B cell (primary cell): Measurements from ENCODE around the gene MMP14. TPM values are rescaled to one million over a fixed set of nuclear protein-coding genes. Genes with fewer than 3 reads are reported as not detected.

Experiments used
- ATAC-seq: fragments of 200-7000 bp; cut with Tn5 transposase; one replicate; pipeline ENCODE4 v1.10.0; 2021; ENCODE audit warnings: low read depth, mild to moderate bottlenecking, moderate number of reproducible peaks, moderate library complexity
- CTCF ChIA-PET: fragments of 350-600 bp; sonication (Branson Sonifier 250); formaldehyde crosslinking; loops from one replicate; lab custom pipeline; 2021; ENCODE audit warnings: antibody characterized with exemption, inconsistent platforms; lab: Charles Lee
- POLR2A ChIA-PET: fragments of 350-600 bp; sonication (Branson Sonifier 250); formaldehyde crosslinking; loops from one replicate; lab custom pipeline; 2021; ENCODE audit warnings: antibody characterized with exemption; lab: Charles Lee
- DNase-seq: peaks from one replicate; pipeline ENCODE4 v3.0.0; 2013
- H2AFZ ChIP-seq: 2 replicates; pipeline ENCODE4 v1.6.1; 2012; ENCODE audit warnings: mild to moderate bottlenecking, low read depth, low read length; ENCODE audit not compliant: insufficient read depth, poor library complexity, severe bottlenecking
- H3K27ac ChIP-seq, 2 donors: 1 replicate in 1 of 2; 2 replicates in 1 of 2; pipeline ENCODE4 v1.5.1; 2012 to 2013; ENCODE audit warnings: low read length in 2 of 2, mild to moderate bottlenecking in 2 of 2, moderate library complexity in 1 of 2
- H3K27me3 ChIP-seq, 4 experiments: fragments of 200-600 bp in 1 of 4; sonication (generic) in 1 of 4; replicated peaks in 1 of 4; 1 replicate in 2 of 4; 2 replicates in 2 of 4; pipeline versions ENCODE4 v1.6.1 to v1.7.0; 2013 to 2016; ENCODE audit warnings: low read length in 3 of 4, mild to moderate bottlenecking in 2 of 4, mixed read lengths in 1 of 4, moderate library complexity in 1 of 4; ENCODE audit not compliant: insufficient read depth in 4 of 4, control insufficient read depth in 3 of 4; ENCODE audit errors: control extremely low read depth in 1 of 4
- H3K36me3 ChIP-seq, 2 experiments: replicated peaks in 1 of 2; 1 replicate in 1 of 2; 2 replicates in 1 of 2; pipeline versions ENCODE4 v1.6.1 to v1.7.1; 2013; ENCODE audit warnings: low read length in 1 of 2; ENCODE audit not compliant: insufficient read depth in 2 of 2, control insufficient read depth in 1 of 2; ENCODE audit errors: control extremely low read depth in 1 of 2, extremely low read depth in 1 of 2
- H3K4me1 ChIP-seq, 2 donors: fragments of 200-600 bp in 1 of 2; sonication (generic) in 1 of 2; 1 replicate in 1 of 2; 2 replicates in 1 of 2; pipeline versions ENCODE4 v1.5.1 to v1.6.1; 2013 to 2017; ENCODE audit warnings: low read length in 2 of 2; ENCODE audit not compliant: control insufficient read depth in 2 of 2, insufficient read depth in 2 of 2
- H3K4me2 ChIP-seq: replicated peaks from 2 replicates; pipeline ENCODE3; 2012; ENCODE audit warnings: mild to moderate bottlenecking, low read depth, low read length; ENCODE audit not compliant: poor library complexity, severe bottlenecking
- H3K4me3 ChIP-seq, 5 experiments: fragments of 200-600 bp in 1 of 5; sonication (generic) in 1 of 5; 1 replicate in 3 of 5; 2 replicates in 2 of 5; pipeline versions ENCODE4 v1.5.1 to v1.7.0; 2011 to 2016; ENCODE audit warnings: low read length in 4 of 5, mild to moderate bottlenecking in 4 of 5, low read depth in 2 of 5, control low read depth in 1 of 5, moderate library complexity in 1 of 5; ENCODE audit not compliant: insufficient read depth in 1 of 5; ENCODE audit errors: control extremely low read depth in 1 of 5, extremely low read depth in 1 of 5
- H3K79me2 ChIP-seq: fragments of 200-600 bp; sonication (generic); one replicate; pipeline ENCODE4 v1.6.0; 2016; ENCODE audit warnings: low read length; ENCODE audit not compliant: control insufficient read depth, insufficient read depth
- H3K9ac ChIP-seq: fragments of 200-600 bp; sonication (generic); 2 replicates; pipeline ENCODE4 v1.6.1; 2017; ENCODE audit warnings: mild to moderate bottlenecking, low read length, moderate library complexity
- H3K9me3 ChIP-seq, 3 donors: one replicate each; pipeline versions ENCODE4 v1.6.1 to v1.7.1; 2013; ENCODE audit warnings: low read length in 2 of 3; ENCODE audit not compliant: control insufficient read depth in 2 of 3, insufficient read depth in 1 of 3; ENCODE audit errors: control extremely low read depth in 1 of 3
- H4K20me1 ChIP-seq: 2 replicates; pipeline ENCODE4 v1.6.0; 2012; ENCODE audit warnings: mild to moderate bottlenecking, low read length; ENCODE audit not compliant: insufficient read depth, control insufficient read depth, poor library complexity, severe bottlenecking
- H3K27ac Mint-ChIP-seq: one replicate; pipeline ENCODE4 v1.8.0; 2021; ENCODE audit warnings: mixed read lengths
- H3K27me3 Mint-ChIP-seq: one replicate; pipeline ENCODE4 v1.8.0; 2021; ENCODE audit warnings: mixed read lengths
- H3K4me1 Mint-ChIP-seq: one replicate; pipeline ENCODE4 v1.8.0; 2021; ENCODE audit warnings: mixed read lengths
- H3K4me3 Mint-ChIP-seq: one replicate; pipeline ENCODE4 v1.8.0; 2021; ENCODE audit warnings: mixed read lengths
- H3K9me3 Mint-ChIP-seq: one replicate; pipeline ENCODE4 v1.8.0; 2022; ENCODE audit warnings: mixed read lengths; ENCODE audit not compliant: insufficient read depth
- EZH2 ChIP-seq: IDR thresholded peaks from 2 replicates; pipeline ENCODE4 v1.6.1; 2012; ENCODE audit warnings: borderline replicate concordance, low read depth, mild to moderate bottlenecking, moderate library complexity, low read length; ENCODE audit not compliant: insufficient read depth, poor library complexity, severe bottlenecking
- WGBS: methylation state at CpG from one replicate; pipeline ENCODE4 v1.1.5; 2013; ENCODE audit warnings: missing lambda C conversion rate; ENCODE audit not compliant: insufficient coverage; 5-methylcytosine and 5-hydroxymethylcytosine counted together
- intact Hi-C: fragments of 100-400 bp; cut with micrococcal nuclease; formaldehyde crosslinking; loops from one replicate; pipeline ENCODE4 v1.10.0; 2022
- polyA plus RNA-seq: library from polyadenylated mRNA; depleted of rRNA; stranded (reverse); fragments of >200 nt; gene quantifications from 2 replicates; pipeline ENCODE4 v1.2.3, GENCODE V29; 2012
- total RNA-seq, 2 donors: library from RNA; stranded (reverse); fragments of 120-200 nt in 1 of 2; gene quantifications; 1 replicate in 1 of 2; 2 replicates in 1 of 2; pipeline versions ENCODE4 v1.2.3 to v1.2.4, GENCODE V29; 2013 to 2022
- TF ChIP-seq, protein P1 (sequence below): fragments of 200-600 bp; IDR thresholded peaks from one replicate; pipeline ENCODE4 v1.8.0; 2022; ENCODE audit warnings: antibody characterized with exemption, mild to moderate bottlenecking

Gene MMP14
- total and polyA plus RNA-seq, 2 donors (not counting 1 experiment from before 2014, with no cell fraction given) = 1.0 to 3.5 TPM

DNA sequence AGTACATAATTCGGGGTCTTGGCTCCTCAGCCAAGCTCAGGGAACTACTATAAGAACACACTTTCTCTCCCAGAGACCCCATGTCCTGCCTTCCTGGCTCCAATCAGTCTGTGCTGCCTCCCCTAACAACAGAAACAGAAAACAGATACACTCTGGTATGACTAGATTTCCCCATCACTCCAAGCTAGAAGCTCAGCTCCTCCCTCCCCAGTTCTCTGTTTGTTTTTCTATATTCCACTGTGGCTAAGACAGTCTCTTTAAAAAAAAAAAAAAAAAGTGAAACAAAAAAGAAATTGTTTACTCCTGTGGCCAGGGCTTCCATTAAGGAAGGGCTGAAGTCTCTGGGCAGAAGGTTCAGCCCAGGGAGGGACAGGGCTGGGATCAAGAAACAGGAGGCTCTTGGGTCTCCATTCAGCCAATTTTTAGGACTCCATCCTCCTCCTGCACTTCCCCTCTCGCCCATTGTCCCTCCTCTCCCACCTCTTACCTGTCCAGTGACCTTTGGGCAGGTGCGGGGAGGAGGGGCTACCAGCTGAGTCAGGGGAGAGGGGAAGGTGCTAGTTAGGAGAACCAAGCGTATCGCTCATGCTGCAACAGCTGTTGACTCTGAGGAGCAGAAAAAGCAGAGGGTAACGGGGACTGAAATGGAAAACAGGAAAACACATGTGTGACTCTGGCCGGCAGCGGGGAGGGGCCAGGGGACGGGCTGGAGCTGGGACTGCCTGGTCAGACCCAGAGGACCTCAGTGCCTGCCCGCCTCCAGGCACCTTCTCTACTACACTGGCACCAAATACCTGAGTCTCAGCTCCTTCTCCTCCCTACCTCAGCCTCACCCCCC is 17.0 kb upstream of the MMP14 start:
- intact Hi-C loops = loop anchor here (1.0 to 2.0 kb wide), 3 partner anchors 8 to 29 kb away; no protein-coding TSS in a partner anchor
- Histone ChIP-seq H3K27ac (peak overlapping the region; percentile 40 to 43), H2AFZ (peak overlapping the region; percentile 62), H3K79me2 (no peaks in the 10 kb centered on the region), H3K4me1 (peaks cover 41 to 57% of the 10 kb centered on the region in 2 donors), H4K20me1 (no peaks in the 10 kb centered on the region), H3K36me3 (no peaks in the 10 kb centered on the region), H3K9me3 (peaks cover 0 to 6% (median 0%) of the 10 kb centered on the region in 3 donors), H3K4me3 (no peak overlapping the region), H3K4me2 (peak overlapping the region; percentile 54), H3K9ac (no peak overlapping the region), H3K27me3 (no peaks in the 10 kb centered on the region)
- POLR2A ChIA-PET = interaction anchor here (0.6 to 1.7 kb wide), 8 partner anchors 9 to 69 kb away, joined by 4 to 12 read pairs (median 6); no protein-coding TSS in a partner anchor
- Mint-ChIP-seq H3K27ac (peak overlapping the region; percentile 90), H3K4me1 (peaks cover 74% of the 10 kb centered on the region), H3K4me3 (peak overlapping the region; percentile 68), H3K9me3 (no peaks in the 10 kb centered on the region), H3K27me3 (no peaks in the 10 kb centered on the region)
- CTCF ChIA-PET = interaction anchor here (0.6 to 7.8 kb wide), 14 partner anchors 10 to 110 kb away, joined by 3 to 207 read pairs (median 4); partner anchors contain the start of genes MMP14, MRPL52 and OXA1L
- 11% methylated on average over 9 of the region's 10 CpGs for WGBS
- TF ChIP-seq, protein P1, sequence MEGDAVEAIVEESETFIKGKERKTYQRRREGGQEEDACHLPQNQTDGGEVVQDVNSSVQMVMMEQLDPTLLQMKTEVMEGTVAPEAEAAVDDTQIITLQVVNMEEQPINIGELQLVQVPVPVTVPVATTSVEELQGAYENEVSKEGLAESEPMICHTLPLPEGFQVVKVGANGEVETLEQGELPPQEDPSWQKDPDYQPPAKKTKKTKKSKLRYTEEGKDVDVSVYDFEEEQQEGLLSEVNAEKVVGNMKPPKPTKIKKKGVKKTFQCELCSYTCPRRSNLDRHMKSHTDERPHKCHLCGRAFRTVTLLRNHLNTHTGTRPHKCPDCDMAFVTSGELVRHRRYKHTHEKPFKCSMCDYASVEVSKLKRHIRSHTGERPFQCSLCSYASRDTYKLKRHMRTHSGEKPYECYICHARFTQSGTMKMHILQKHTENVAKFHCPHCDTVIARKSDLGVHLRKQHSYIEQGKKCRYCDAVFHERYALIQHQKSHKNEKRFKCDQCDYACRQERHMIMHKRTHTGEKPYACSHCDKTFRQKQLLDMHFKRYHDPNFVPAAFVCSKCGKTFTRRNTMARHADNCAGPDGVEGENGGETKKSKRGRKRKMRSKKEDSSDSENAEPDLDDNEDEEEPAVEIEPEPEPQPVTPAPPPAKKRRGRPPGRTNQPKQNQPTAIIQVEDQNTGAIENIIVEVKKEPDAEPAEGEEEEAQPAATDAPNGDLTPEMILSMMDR = no peak
- no peak for TF ChIP-seq EZH2
- DNase-seq = no peak
- peak; percentile 40 for ATAC-seq

DNA sequence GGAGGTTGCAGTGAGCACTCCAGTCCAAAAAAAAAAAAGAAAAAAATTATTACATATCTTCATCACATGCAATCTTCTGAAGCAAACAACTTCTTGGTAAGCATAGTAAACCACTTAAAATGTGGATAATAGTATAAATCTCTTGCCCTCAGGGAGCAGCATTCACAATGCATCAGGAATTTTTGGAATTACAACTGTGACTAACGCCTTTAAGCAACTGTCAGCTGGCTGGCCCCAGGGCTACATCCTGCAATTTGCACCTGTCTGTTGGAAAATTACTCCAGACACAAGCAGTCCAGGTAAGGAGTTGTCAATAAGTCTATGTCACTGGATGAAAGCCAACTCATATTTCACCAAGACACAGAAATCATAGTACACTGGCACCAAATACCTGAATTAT is 15.7 kb upstream of the MMP14 start:
- TF ChIP-seq EZH2 = no peak
- TF ChIP-seq, protein P1 = no peak
- H3K4me3 ChIP-seq = no peak overlapping the region
- H3K27me3 Mint-ChIP-seq = no peaks in the 10 kb centered on the region
- peak overlapping the region; percentile 74 for H3K27ac Mint-ChIP-seq
- no peaks in the 10 kb centered on the region for H3K9me3 Mint-ChIP-seq
- intact Hi-C loops = no loop called here
- no peaks in the 10 kb centered on the region for H3K79me2 ChIP-seq
- no peak overlapping the region for H3K27ac ChIP-seq
- 100% methylated on average over 1 of the region's 1 CpG for WGBS
- peaks cover 0 to 6% (median 0%) of the 10 kb centered on the region in 3 donors for H3K9me3 ChIP-seq
- H3K4me2 ChIP-seq = no peak overlapping the region
- ChIA-PET CTCF (interaction anchor here (1.8 to 7.8 kb wide), 7 partner anchors 9 to 79 kb away, joined by 10 to 207 read pairs (median 21); partner anchors contain the start of genes MRPL52 and OXA1L), POLR2A (no interaction called here)
- H3K27me3 ChIP-seq = no peaks in the 10 kb centered on the region
- peaks cover 70% of the 10 kb centered on the region for H3K4me1 Mint-ChIP-seq
- no peaks in the 10 kb centered on the region for H4K20me1 ChIP-seq
- H3K4me3 Mint-ChIP-seq = peak overlapping the region; percentile 57
- no peaks in the 10 kb centered on the region for H3K36me3 ChIP-seq
- H3K9ac ChIP-seq = no peak overlapping the region
- H2AFZ ChIP-seq = no peak overlapping the region
- DNase-seq (no peak), ATAC-seq (no peak)
- H3K4me1 ChIP-seq = peaks cover 35 to 51% of the 10 kb centered on the region in 2 donors
